ENCODE measurements around the gene CAMTA1. TPM values are rescaled to one million over a fixed set of nuclear protein-coding genes. Genes with fewer than 3 reads are reported as not detected.
"Not testable (repeated sequence)": the region's sequence is repeated elsewhere in the genome, so short reads cannot be mapped to it uniquely, and the experiment has no call there.

The CAMTA1 gene
- total RNA-seq, 1 experiment from 2014 or later = 50.3 TPM

- Mint-ChIP-seq H3K4me1 (ENCODE audit: low read depth, unreplicated experiment) (no peaks in the 10 kb centered on the region), H3K9me3 (ENCODE audit: low read depth, unreplicated experiment) (no peaks in the 10 kb centered on the region), H3K36me3 (ENCODE audit: insufficient read depth, unreplicated experiment) (no peaks in the 10 kb centered on the region), H3K4me3 (ENCODE audit: low read depth, unreplicated experiment) (no peak overlapping the region), H3K27me3 (ENCODE audit: unreplicated experiment) (peaks cover 64% of the 10 kb centered on the region), H3K27ac (ENCODE audit: unreplicated experiment) (no peak overlapping the region)
- CTCF ChIA-PET = no interaction called here
- TF ChIP-seq CTCF (IDR thresholded peaks at IDR 0.05; ENCODE audit: unreplicated experiment) = no peak
- DNase-seq = no peak
- no TSS peak for BruUV-seq (replicated peaks)
- intact Hi-C loops (cut with micrococcal nuclease; ENCODE audit: unreplicated experiment) = no loop called here
Measured at GRCh38 chr1:7159116-7159781, 374.0 kb downstream of the CAMTA1 start.

- DNase-seq; intact Hi-C loops (cut with micrococcal nuclease; ENCODE audit: unreplicated experiment); BruUV-seq (replicated peaks); CTCF ChIA-PET; H3K36me3 Mint-ChIP-seq (ENCODE audit: insufficient read depth, unreplicated experiment); H3K4me1 Mint-ChIP-seq (ENCODE audit: low read depth, unreplicated experiment); H3K4me3 Mint-ChIP-seq (ENCODE audit: low read depth, unreplicated experiment); H3K27ac Mint-ChIP-seq (ENCODE audit: unreplicated experiment); H3K9me3 Mint-ChIP-seq (ENCODE audit: low read depth, unreplicated experiment): not testable (repeated sequence)
- peaks cover 63% of the 10 kb centered on the region for H3K27me3 Mint-ChIP-seq (ENCODE audit: unreplicated experiment)
Measured at GRCh38 chr1:7168554-7168953, 383.3 kb downstream of the CAMTA1 start.

GRCh38 chr1:7171168-7171567, 385.9 kb downstream of the CAMTA1 start:
- Mint-ChIP-seq H3K36me3 (ENCODE audit: insufficient read depth, unreplicated experiment) (no peaks in the 10 kb centered on the region), H3K4me3 (ENCODE audit: low read depth, unreplicated experiment) (no peak overlapping the region), H3K27ac (ENCODE audit: unreplicated experiment) (no peak overlapping the region), H3K27me3 (ENCODE audit: unreplicated experiment) (peaks cover 58% of the 10 kb centered on the region), H3K4me1 (ENCODE audit: low read depth, unreplicated experiment) (no peaks in the 10 kb centered on the region), H3K9me3 (ENCODE audit: low read depth, unreplicated experiment) (no peaks in the 10 kb centered on the region)
- no peak for DNase-seq
- CTCF ChIA-PET = no interaction called here
- intact Hi-C loops (cut with micrococcal nuclease; ENCODE audit: unreplicated experiment) = no loop called here
- BruUV-seq (replicated peaks) = no TSS peak
- no peak for TF ChIP-seq CTCF (IDR thresholded peaks at IDR 0.05; ENCODE audit: unreplicated experiment)

- TF ChIP-seq CTCF (IDR thresholded peaks at IDR 0.05; ENCODE audit: unreplicated experiment) = no peak
- Mint-ChIP-seq H3K9me3 (ENCODE audit: low read depth, unreplicated experiment) (no peaks in the 10 kb centered on the region), H3K36me3 (ENCODE audit: insufficient read depth, unreplicated experiment) (no peaks in the 10 kb centered on the region), H3K27me3 (ENCODE audit: unreplicated experiment) (peaks cover 62% of the 10 kb centered on the region), H3K27ac (ENCODE audit: unreplicated experiment) (no peak overlapping the region), H3K4me3 (ENCODE audit: low read depth, unreplicated experiment) (no peak overlapping the region), H3K4me1 (ENCODE audit: low read depth, unreplicated experiment) (no peaks in the 10 kb centered on the region)
- BruUV-seq (replicated peaks) = no TSS peak
- intact Hi-C loops (cut with micrococcal nuclease; ENCODE audit: unreplicated experiment) = no loop called here
- no peak for DNase-seq
- CTCF ChIA-PET = no interaction called here
Measured at GRCh38 chr1:7171574-7171973, 386.3 kb downstream of the CAMTA1 start.

GRCh38 chr1:7172804-7173203, 387.6 kb downstream of the CAMTA1 start:
- CTCF ChIA-PET = no interaction called here
- no peak overlapping the region for H3K27ac Mint-ChIP-seq (ENCODE audit: unreplicated experiment)
- no peak for DNase-seq
- peaks cover 64% of the 10 kb centered on the region for H3K27me3 Mint-ChIP-seq (ENCODE audit: unreplicated experiment)
- no peaks in the 10 kb centered on the region for H3K9me3 Mint-ChIP-seq (ENCODE audit: low read depth, unreplicated experiment)
- H3K4me3 Mint-ChIP-seq (ENCODE audit: low read depth, unreplicated experiment) = no peak overlapping the region
- no peaks in the 10 kb centered on the region for H3K4me1 Mint-ChIP-seq (ENCODE audit: low read depth, unreplicated experiment)
- no peaks in the 10 kb centered on the region for H3K36me3 Mint-ChIP-seq (ENCODE audit: insufficient read depth, unreplicated experiment)
- TF ChIP-seq CTCF (IDR thresholded peaks at IDR 0.05; ENCODE audit: unreplicated experiment) = no peak
- intact Hi-C loops (cut with micrococcal nuclease; ENCODE audit: unreplicated experiment) = no loop called here
- BruUV-seq (replicated peaks) = no TSS peak
